Fibroblast of pulmonary artery (primary cell): ENCODE measurements around the gene HEBP1.

Source experiments
- DNase-seq: peaks from one replicate; pipeline ENCODE4 v3.0.0-alpha.2; 2010; ENCODE audit warnings: low read depth
- H3K4me3 ChIP-seq: replicated peaks from 2 replicates; pipeline ENCODE4 v1.5.1; 2011; ENCODE audit warnings: low read depth, mild to moderate bottlenecking, control low read depth, low read length, moderate library complexity
- CTCF ChIP-seq: IDR thresholded peaks from 2 replicates; pipeline ENCODE4 v1.5.1; 2011; ENCODE audit warnings: mild to moderate bottlenecking, control low read depth, low read length, inconsistent platforms; ENCODE audit errors: missing control alignments

Gene HEBP1

GRCh38 chr12:12954878-12955625 is 45.0 kb downstream of the HEBP1 start:
- no peak for DNase-seq
- no peak for TF ChIP-seq CTCF
- H3K4me3 ChIP-seq = no peak overlapping the region

DNA sequence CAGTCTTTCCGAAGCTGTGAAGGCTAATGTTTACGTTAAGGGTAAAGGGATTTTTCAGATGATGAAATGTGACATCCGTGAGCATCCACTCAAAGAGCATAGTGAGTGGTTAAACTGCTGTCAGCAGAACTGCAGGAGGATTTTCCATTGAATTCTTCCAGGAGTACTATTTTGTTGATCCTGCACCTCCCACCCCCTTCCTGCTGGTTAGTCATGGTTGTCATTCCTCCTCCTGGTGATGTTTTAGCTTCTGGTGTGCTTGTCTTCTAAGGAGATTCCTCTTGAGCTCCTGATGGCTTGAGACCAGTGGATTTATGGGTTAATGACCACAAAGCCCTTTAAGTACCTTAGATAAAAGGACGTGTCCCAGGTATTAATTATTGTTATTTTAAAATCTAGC is 45.7 kb downstream of the HEBP1 start:
- TF ChIP-seq CTCF = no peak
- peak; percentile 12 for DNase-seq
- no peak overlapping the region for H3K4me3 ChIP-seq

DNA sequence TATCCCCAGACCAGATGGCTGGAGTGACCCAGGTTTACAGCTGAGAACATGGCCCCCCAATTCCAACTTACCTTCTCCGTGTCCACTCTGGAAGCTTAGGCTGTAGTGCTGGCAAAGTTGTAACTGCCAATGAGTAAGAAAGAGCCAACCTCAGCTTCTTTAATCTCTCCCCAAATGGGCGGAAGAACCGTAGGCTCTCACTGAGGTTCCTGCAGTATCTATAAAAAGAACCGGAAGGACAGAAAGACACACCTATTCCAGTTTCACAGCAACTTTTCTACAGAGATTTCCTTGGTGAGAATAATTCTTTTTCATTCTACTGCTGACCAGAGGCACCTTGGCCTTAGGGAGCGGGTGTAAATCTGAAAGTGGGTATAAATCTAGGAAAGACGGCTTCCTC is 48.0 kb downstream of the HEBP1 start, which contains the start of gene GPRC5D:
GPRC5D (minus strand) TSS at position 135 of the 400 bp plus-strand sequence. CDS start 1,786 bp downstream, outside the sequence.
- TF ChIP-seq CTCF = no peak
- H3K4me3 ChIP-seq = no peak within 1 kb of the TSS
- no peak for DNase-seq

DNA sequence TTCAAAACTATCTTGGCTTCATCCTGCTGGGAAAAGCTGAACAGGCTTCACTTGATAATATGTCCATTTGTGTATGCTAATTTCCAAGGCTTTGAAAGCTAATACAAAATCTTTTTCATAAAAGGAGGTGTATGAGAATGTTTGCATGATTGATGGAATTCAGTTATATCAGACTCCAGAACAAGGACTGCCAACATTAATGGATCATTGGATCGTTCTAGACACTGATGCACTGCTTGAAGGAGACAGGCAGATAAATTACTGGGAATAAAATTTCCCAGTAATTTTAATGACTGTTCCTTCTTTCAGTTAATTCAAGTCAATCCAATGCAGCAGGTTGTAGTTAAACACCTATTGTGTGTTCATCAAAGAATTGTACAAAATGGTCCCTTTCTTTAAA is 48.6 kb downstream of the HEBP1 start:
- DNase-seq = no peak
- TF ChIP-seq CTCF = no peak
- H3K4me3 ChIP-seq = no peak overlapping the region

DNA sequence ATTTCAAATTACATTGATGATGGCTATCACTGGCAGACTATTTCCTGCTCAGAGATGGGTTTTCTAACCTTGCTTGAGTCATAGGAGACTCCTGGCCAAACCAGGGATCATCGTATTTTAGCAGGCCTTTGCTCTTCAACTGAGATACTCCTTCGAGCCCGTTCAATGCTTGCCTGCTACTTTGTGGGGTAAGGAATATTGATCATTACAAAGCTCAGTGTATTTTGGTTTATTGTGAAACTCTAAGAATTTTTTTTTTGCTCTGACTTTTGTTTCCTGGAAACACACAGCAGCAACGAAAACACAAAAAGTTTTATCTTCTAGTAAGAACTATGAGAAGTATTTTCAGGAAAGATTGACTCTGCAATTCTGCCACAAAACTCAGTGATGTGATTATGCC is 52.2 kb downstream of the HEBP1 start:
- H3K4me3 ChIP-seq = no peak overlapping the region
- DNase-seq = peak; percentile 14
- no peak for TF ChIP-seq CTCF

- DNase-seq = no peak
- no peak for TF ChIP-seq CTCF
- no peak overlapping the region for H3K4me3 ChIP-seq
These were observed 53.2 kb downstream of the HEBP1 start for GRCh38 chr12:12946686-12947355.

DNA sequence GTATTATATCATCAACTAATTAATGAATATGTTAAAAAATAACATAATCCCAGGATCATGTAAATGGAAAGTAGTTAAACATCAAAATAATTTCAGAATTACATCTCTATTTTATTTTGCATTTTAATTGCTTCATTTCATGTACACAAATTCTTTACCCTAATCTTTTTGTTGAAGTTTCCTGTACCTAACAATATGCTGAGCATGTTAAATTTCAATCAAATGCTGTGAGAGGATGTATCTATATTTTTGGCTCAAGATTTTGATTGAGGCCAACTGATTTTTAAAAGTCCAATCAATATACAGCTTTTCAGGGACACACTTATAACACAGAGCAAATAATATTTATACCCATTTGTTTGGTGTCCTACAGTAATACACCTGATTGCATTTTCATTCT is 54.5 kb downstream of the HEBP1 start:
- H3K4me3 ChIP-seq = no peak overlapping the region
- no peak for DNase-seq
- no peak for TF ChIP-seq CTCF
